A673 (cell line): ENCODE results near the gene FMNL3. TPM values are rescaled to one million over a fixed set of nuclear protein-coding genes. Genes with fewer than 3 reads are reported as not detected.

ENCODE experiments used
- BruUV-seq: library from RNA; stranded (reverse); fragments of 400-500 nt; replicated peaks from 2 replicates; lab custom pipeline; 2021; lab: Mats Ljungman, UMichigan
- CTCF ChIA-PET: fragments of 300-600 bp; sonication (Branson Sonifier 250); formaldehyde crosslinking; loops from one replicate; lab custom pipeline; 2022; ENCODE audit warnings: antibody characterized with exemption; lab: Charles Lee
- POLR2A ChIA-PET: fragments of 300-600 bp; sonication (Branson Sonifier 250); formaldehyde crosslinking; loops from one replicate; lab custom pipeline; 2022; ENCODE audit warnings: antibody characterized with exemption; ENCODE audit not compliant: low non-redundant PET; lab: Charles Lee
- DNase-seq: peaks from one replicate; pipeline ENCODE4 v3.0.0-alpha.2; 2015; ENCODE audit warnings: low spot score
- H3K27ac ChIP-seq: fragments of 200-600 bp; sonication (generic); 2 replicates; pipeline ENCODE4 v1.5.1; 2016; ENCODE audit warnings: mixed run types, low read depth, mild to moderate bottlenecking, mixed read lengths, antibody characterized with exemption, low read length; ENCODE audit not compliant: poor library complexity, severe bottlenecking
- H3K27me3 ChIP-seq: fragments of 200-600 bp; sonication (generic); replicated peaks from 2 replicates; pipeline ENCODE4 v1.6.1; 2017; ENCODE audit warnings: mixed run types, low read depth, mild to moderate bottlenecking, mixed read lengths, antibody characterized with exemption, low read length; ENCODE audit not compliant: insufficient read depth, poor library complexity
- H3K36me3 ChIP-seq: fragments of 200-600 bp; sonication (generic); 2 replicates; pipeline ENCODE4 v1.6.1; 2016; ENCODE audit warnings: mixed run types, mild to moderate bottlenecking, mixed read lengths, antibody characterized with exemption, low read length; ENCODE audit not compliant: insufficient read depth, poor library complexity, severe bottlenecking
- H3K4me1 ChIP-seq: fragments of 200-600 bp; sonication (generic); 2 replicates; pipeline ENCODE4 v1.6.1; 2017; ENCODE audit warnings: mixed run types, mild to moderate bottlenecking, mixed read lengths, antibody characterized with exemption, low read length; ENCODE audit not compliant: insufficient read depth, poor library complexity, severe bottlenecking
- H3K4me3 ChIP-seq: fragments of 200-600 bp; sonication (generic); 2 replicates; pipeline ENCODE4 v1.5.1; 2016; ENCODE audit warnings: low read depth, mixed run types, mild to moderate bottlenecking, mixed read lengths, low read length; ENCODE audit not compliant: poor library complexity, severe bottlenecking
- H3K9me3 ChIP-seq: fragments of 200-600 bp; sonication (generic); 2 replicates; pipeline ENCODE4 v1.6.1; 2016; ENCODE audit warnings: mixed run types, low read depth, mild to moderate bottlenecking, mixed read lengths, antibody characterized with exemption, low read length; ENCODE audit not compliant: poor library complexity, severe bottlenecking
- CTCF ChIP-seq: fragments of 300-800, 200-600 bp; sonication (generic); conservative IDR thresholded peaks from 2 replicates; pipeline ENCODE4 v1.5.1; 2017; ENCODE audit warnings: low read depth, mild to moderate bottlenecking, antibody characterized with exemption, low read length, moderate library complexity, mixed read lengths
- EZH2 ChIP-seq: fragments of 200-600 bp; sonication (generic); IDR thresholded peaks from 2 replicates; pipeline ENCODE4 v1.6.1; 2017; ENCODE audit warnings: borderline replicate concordance, low read depth, mild to moderate bottlenecking, mixed read lengths, antibody characterized with exemption, low read length; ENCODE audit not compliant: poor library complexity, severe bottlenecking
- intact Hi-C: fragments of 100-400 bp; cut with micrococcal nuclease; formaldehyde crosslinking; loops from one replicate; pipeline ENCODE4 v1.10.0; 2022; ENCODE audit not compliant: unreplicated experiment
- total RNA-seq: library from RNA; stranded (reverse); gene quantifications from 2 replicates; pipeline ENCODE4 v1.2.3, GENCODE V29; 2021

Gene FMNL3
- total RNA-seq, 1 experiment from 2014 or later, result 22.0 TPM

- Histone ChIP-seq H3K4me3 (no peak overlapping the region), H3K36me3 (no peaks in the 10 kb centered on the region), H3K9me3 (no peaks in the 10 kb centered on the region), H3K27me3 (no peaks in the 10 kb centered on the region), H3K27ac (no peak overlapping the region), H3K4me1 (no peaks in the 10 kb centered on the region)
- POLR2A ChIA-PET, result interaction anchor here (0.5 kb wide), 2 partner anchors 80 to 503 kb away, joined by 4 to 6 read pairs; no protein-coding TSS in a partner anchor
- CTCF ChIA-PET, result interaction anchor here (0.5 to 1.2 kb wide), 7 partner anchors 10 to 414 kb away, joined by 3 to 5 read pairs (median 4); partner anchors contain the start of gene TMBIM6
- intact Hi-C loops, result no loop called here
- DNase-seq, result peak; percentile 82
- no TSS peak for BruUV-seq
- TF ChIP-seq EZH2 (no peak), CTCF (peak; percentile 79)
Observed at GRCh38 chr12:49636979-49637755, 70.0 kb downstream of the FMNL3 start.

- Histone ChIP-seq H3K27me3 (no peaks in the 10 kb centered on the region), H3K27ac (no peak overlapping the region), H3K36me3 (no peaks in the 10 kb centered on the region), H3K4me1 (no peaks in the 10 kb centered on the region), H3K9me3 (no peaks in the 10 kb centered on the region), H3K4me3 (no peak overlapping the region)
- DNase-seq, result no peak
- no TSS peak for BruUV-seq
- no peak for TF ChIP-seq CTCF
- no peak for TF ChIP-seq EZH2
- intact Hi-C loops, result no loop called here
- ChIA-PET POLR2A (no interaction called here), CTCF (interaction anchor here (0.5 to 1.0 kb wide), 2 partner anchors 76 to 414 kb away, joined by 4 to 5 read pairs; no protein-coding TSS in a partner anchor)
Observed at GRCh38 chr12:49636574-49636973, 70.6 kb downstream of the FMNL3 start.

GRCh38 chr12:49635656-49636055 lies 71.5 kb downstream of the FMNL3 start:
- Histone ChIP-seq H3K27me3 (no peaks in the 10 kb centered on the region), H3K36me3 (no peaks in the 10 kb centered on the region), H3K9me3 (no peaks in the 10 kb centered on the region), H3K4me3 (no peak overlapping the region), H3K4me1 (no peaks in the 10 kb centered on the region), H3K27ac (no peak overlapping the region)
- TF ChIP-seq CTCF (no peak), EZH2 (no peak)
- POLR2A ChIA-PET, result interaction anchor here (0.6 kb wide), 1 partner anchor 129 kb away, joined by 16 read pairs; no protein-coding TSS in a partner anchor
- BruUV-seq, result no TSS peak
- intact Hi-C loops, result no loop called here
- CTCF ChIA-PET, result interaction anchor here (0.9 to 1.0 kb wide), 2 partner anchors 77 to 203 kb away, joined by 3 to 4 read pairs; no protein-coding TSS in a partner anchor
- DNase-seq, result no peak
